ENCODE results near the gene WDR76.

DNA sequence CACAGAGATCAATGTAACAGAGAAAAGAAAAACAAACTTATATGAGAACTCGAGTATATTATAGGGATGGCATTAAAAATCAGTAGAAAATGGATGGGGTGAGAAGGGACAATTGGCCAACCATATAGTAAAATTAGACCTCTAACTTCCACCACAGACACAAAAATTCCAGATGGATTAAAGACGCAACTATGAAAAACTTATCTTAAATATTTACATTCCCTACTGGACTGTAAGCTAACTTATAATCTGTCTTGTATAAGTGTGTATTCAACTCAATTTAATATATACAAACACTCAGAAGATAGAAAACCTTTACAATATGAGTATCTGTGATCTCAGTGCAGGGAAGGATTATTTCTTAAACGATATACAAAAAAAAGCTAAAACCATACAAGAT is 5.3 kb upstream of the WDR76 start:
- TF ChIP-seq POLR2A (IDR thresholded peaks at IDR 0.05; ENCODE audit: low read depth) (no peak), POLR2AphosphoS5 (IDR thresholded peaks at IDR 0.05) (no peak)
- TF ChIP-seq, protein P1, sequence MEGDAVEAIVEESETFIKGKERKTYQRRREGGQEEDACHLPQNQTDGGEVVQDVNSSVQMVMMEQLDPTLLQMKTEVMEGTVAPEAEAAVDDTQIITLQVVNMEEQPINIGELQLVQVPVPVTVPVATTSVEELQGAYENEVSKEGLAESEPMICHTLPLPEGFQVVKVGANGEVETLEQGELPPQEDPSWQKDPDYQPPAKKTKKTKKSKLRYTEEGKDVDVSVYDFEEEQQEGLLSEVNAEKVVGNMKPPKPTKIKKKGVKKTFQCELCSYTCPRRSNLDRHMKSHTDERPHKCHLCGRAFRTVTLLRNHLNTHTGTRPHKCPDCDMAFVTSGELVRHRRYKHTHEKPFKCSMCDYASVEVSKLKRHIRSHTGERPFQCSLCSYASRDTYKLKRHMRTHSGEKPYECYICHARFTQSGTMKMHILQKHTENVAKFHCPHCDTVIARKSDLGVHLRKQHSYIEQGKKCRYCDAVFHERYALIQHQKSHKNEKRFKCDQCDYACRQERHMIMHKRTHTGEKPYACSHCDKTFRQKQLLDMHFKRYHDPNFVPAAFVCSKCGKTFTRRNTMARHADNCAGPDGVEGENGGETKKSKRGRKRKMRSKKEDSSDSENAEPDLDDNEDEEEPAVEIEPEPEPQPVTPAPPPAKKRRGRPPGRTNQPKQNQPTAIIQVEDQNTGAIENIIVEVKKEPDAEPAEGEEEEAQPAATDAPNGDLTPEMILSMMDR (IDR thresholded peaks at IDR 0.05), result no peak

Measured in esophagus muscularis mucosa (tissue), 3 donors.